Vagina (tissue), 2 donors: ENCODE results near the gene ACSL3. TPM values are rescaled to one million over a fixed set of nuclear protein-coding genes. Genes with fewer than 3 reads are reported as not detected.

ENCODE experiments used
- DNase-seq, 2 donors: peaks; one replicate each; pipeline ENCODE4 v3.0.0-alpha.2; 2017; ENCODE audit errors: extremely low spot score in 2 of 2
- H3K27ac ChIP-seq: fragments of 200-600 bp; sonication (generic); one replicate; pipeline ENCODE4 v1.5.1; 2019
- H3K27me3 ChIP-seq: fragments of 200-600 bp; sonication (generic); one replicate; pipeline ENCODE4 v1.5.1; 2019
- H3K36me3 ChIP-seq, 2 donors: fragments of 200-600 bp; sonication (generic); one replicate each; pipeline ENCODE4 v1.5.1; 2017 to 2019
- H3K4me1 ChIP-seq: fragments of 200-600 bp; sonication (generic); one replicate; pipeline ENCODE4 v1.5.1; 2019
- H3K4me3 ChIP-seq, 2 donors: fragments of 200-600 bp; sonication (generic); 1 replicate in 1 of 2; 2 replicates in 1 of 2; pipeline ENCODE4 v1.5.1; 2016 to 2019
- H3K9me3 ChIP-seq: fragments of 200-600 bp; sonication (generic); one replicate; pipeline ENCODE4 v1.5.1; 2019
- POLR2A ChIP-seq, 2 donors: fragments of 450-650 bp; IDR thresholded peaks; one replicate each; pipeline ENCODE4 v1.6.1; 2017; ENCODE audit warnings: antibody characterized with exemption in 2 of 2, mild to moderate bottlenecking in 2 of 2, moderate library complexity in 2 of 2
- POLR2AphosphoS5 ChIP-seq, 2 donors: sonication (generic); formaldehyde crosslinking; IDR thresholded peaks; one replicate each; pipeline ENCODE4 v1.9.0; 2017; ENCODE audit warnings: antibody characterized with exemption in 2 of 2, mild to moderate bottlenecking in 2 of 2, low read depth in 1 of 2; ENCODE audit not compliant: insufficient read depth in 1 of 2
- intact Hi-C: fragments of 100-400 bp; cut with DNase I; formaldehyde crosslinking; loops from one replicate; pipeline ENCODE4 v1.15.1; 2023
- total RNA-seq: library from RNA; depleted of rRNA; stranded (reverse); fragments of >200 nt; gene quantifications from one replicate; pipeline ENCODE4 v1.2.3, GENCODE V29; 2016
- TF ChIP-seq, protein P1 (sequence below), 3 experiments: fragments of 450-650 bp in 2 of 3; fragments of 200-600 bp in 1 of 3; sonication (generic) in 1 of 3; IDR thresholded peaks; one replicate each; pipeline ENCODE4 v1.5.1; 2017 to 2019; ENCODE audit warnings: antibody characterized with exemption in 3 of 3, mild to moderate bottlenecking in 2 of 3, moderate library complexity in 2 of 3

The ACSL3 gene
- total RNA-seq, 1 donor from 2014 or later: 60.4 TPM

GRCh38 chr2:222965555-222965954 lies 104.7 kb downstream of the ACSL3 start:
- Histone ChIP-seq H3K4me3 (no peak overlapping the region), H3K36me3 (no peaks in the 10 kb centered on the region), H3K4me1 (no peaks in the 10 kb centered on the region), H3K27ac (no peak overlapping the region), H3K27me3 (no peaks in the 10 kb centered on the region), H3K9me3 (no peaks in the 10 kb centered on the region)
- intact Hi-C loops: no loop called here
- TF ChIP-seq, protein P1, sequence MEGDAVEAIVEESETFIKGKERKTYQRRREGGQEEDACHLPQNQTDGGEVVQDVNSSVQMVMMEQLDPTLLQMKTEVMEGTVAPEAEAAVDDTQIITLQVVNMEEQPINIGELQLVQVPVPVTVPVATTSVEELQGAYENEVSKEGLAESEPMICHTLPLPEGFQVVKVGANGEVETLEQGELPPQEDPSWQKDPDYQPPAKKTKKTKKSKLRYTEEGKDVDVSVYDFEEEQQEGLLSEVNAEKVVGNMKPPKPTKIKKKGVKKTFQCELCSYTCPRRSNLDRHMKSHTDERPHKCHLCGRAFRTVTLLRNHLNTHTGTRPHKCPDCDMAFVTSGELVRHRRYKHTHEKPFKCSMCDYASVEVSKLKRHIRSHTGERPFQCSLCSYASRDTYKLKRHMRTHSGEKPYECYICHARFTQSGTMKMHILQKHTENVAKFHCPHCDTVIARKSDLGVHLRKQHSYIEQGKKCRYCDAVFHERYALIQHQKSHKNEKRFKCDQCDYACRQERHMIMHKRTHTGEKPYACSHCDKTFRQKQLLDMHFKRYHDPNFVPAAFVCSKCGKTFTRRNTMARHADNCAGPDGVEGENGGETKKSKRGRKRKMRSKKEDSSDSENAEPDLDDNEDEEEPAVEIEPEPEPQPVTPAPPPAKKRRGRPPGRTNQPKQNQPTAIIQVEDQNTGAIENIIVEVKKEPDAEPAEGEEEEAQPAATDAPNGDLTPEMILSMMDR (IDR thresholded peaks at IDR 0.05): no peak
- TF ChIP-seq POLR2AphosphoS5 (IDR thresholded peaks at IDR 0.05; ENCODE audit: insufficient read depth in 1 of 2, low read depth in 1 of 2): no peak
- no peak for TF ChIP-seq POLR2A (IDR thresholded peaks at IDR 0.05)
- no peak for DNase-seq

DNA sequence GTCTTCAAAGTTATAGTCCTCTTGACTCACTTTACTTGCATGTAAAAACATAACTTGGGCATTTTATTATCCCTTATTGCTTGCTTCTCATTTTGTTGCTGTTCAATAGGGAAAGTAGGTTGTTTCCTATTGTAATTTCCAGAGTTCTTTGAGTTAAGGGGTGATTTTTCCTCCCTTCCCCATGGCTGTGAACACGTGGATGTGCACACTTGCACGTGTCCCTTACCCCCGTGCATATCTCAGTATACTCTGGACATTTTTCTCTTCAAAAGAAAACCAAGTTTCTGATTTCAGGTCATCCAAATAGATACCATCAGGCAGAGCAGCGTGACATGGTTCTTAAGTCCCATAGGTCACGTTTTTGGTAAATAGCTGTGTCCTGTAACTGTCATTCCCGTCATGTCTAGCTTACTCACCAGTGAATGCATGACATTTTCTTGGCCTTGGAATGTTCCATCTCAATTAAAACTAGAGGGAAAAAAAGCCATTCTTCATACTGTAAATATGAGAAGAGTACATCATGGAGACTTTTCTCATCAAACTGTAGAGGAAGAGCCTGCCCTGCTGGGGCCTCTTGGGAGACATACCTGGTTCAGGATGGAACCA lies 107.8 kb downstream of the ACSL3 start:
- intact Hi-C loops: no loop called here
- Histone ChIP-seq H3K4me3 (no peak overlapping the region), H3K27me3 (no peaks in the 10 kb centered on the region), H3K36me3 (no peaks in the 10 kb centered on the region), H3K27ac (no peak overlapping the region), H3K4me1 (no peaks in the 10 kb centered on the region), H3K9me3 (no peaks in the 10 kb centered on the region)
- no peak for DNase-seq
- no peak for TF ChIP-seq POLR2AphosphoS5 (IDR thresholded peaks at IDR 0.05; ENCODE audit: insufficient read depth in 1 of 2, low read depth in 1 of 2)
- TF ChIP-seq, protein P1 (IDR thresholded peaks at IDR 0.05): no peak
- TF ChIP-seq POLR2A (IDR thresholded peaks at IDR 0.05): no peak

GRCh38 chr2:222969491-222969890 lies 108.7 kb downstream of the ACSL3 start:
- intact Hi-C loops: no loop called here
- Histone ChIP-seq H3K9me3 (no peaks in the 10 kb centered on the region), H3K27me3 (no peaks in the 10 kb centered on the region), H3K4me3 (no peak overlapping the region), H3K4me1 (no peaks in the 10 kb centered on the region), H3K27ac (no peak overlapping the region), H3K36me3 (no peaks in the 10 kb centered on the region)
- no peak for DNase-seq
- TF ChIP-seq, protein P1 (IDR thresholded peaks at IDR 0.05): no peak
- TF ChIP-seq POLR2A (IDR thresholded peaks at IDR 0.05) (no peak), POLR2AphosphoS5 (IDR thresholded peaks at IDR 0.05; ENCODE audit: insufficient read depth in 1 of 2, low read depth in 1 of 2) (no peak)

DNA sequence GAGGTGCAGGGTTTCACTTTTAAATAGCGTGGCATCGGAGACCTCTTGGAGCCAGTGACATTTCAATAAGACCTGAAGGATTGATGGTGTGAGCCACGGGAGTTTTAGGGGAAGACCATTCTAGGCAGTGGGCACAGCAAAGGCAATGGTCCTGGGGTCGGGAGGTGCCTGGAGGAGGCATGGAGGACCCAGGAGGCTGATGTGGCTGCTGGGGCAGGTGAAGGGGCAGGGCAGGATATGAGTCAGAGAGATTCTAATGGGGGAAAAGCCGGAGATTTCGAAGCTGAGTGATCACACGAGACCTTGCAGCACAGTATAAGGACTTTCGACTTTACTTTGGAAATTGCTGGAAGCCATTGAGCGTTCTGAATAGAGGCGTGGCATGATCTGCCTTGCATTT lies 111.6 kb downstream of the ACSL3 start:
- no peak overlapping the region for H3K27ac ChIP-seq
- DNase-seq: no peak
- H3K27me3 ChIP-seq: no peaks in the 10 kb centered on the region
- intact Hi-C loops: loop anchor here (10.0 kb wide), 1 partner anchor 132 kb away; no protein-coding TSS in a partner anchor
- no peaks in the 10 kb centered on the region for H3K9me3 ChIP-seq
- TF ChIP-seq, protein P1 (IDR thresholded peaks at IDR 0.05): no peak
- no peak for TF ChIP-seq POLR2AphosphoS5 (IDR thresholded peaks at IDR 0.05; ENCODE audit: insufficient read depth in 1 of 2, low read depth in 1 of 2)
- TF ChIP-seq POLR2A (IDR thresholded peaks at IDR 0.05): no peak
- no peaks in the 10 kb centered on the region for H3K36me3 ChIP-seq
- no peak overlapping the region for H3K4me3 ChIP-seq
- H3K4me1 ChIP-seq: no peaks in the 10 kb centered on the region

DNA sequence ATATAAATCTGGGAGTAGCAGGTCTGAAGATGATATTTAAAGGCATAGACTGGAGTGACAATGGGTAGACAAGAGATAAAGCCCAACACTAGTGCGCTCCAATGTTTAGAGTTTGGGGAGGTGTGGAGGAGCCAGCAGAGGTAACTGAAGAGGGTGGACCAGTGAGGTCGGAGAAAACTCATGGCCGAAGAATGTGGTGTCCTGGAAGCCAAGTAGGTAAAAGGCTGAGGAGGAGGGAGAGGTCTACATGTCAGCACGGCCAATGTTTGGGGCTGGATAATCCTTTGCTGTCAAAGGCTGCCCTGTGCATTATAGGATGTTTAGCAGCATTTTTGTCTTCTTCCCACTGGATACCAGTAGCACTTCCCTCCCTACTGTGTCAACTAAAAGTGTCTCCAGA lies 112.4 kb downstream of the ACSL3 start:
- Histone ChIP-seq H3K4me3 (no peak overlapping the region), H3K27me3 (no peaks in the 10 kb centered on the region), H3K9me3 (no peaks in the 10 kb centered on the region), H3K27ac (no peak overlapping the region), H3K36me3 (no peaks in the 10 kb centered on the region), H3K4me1 (no peaks in the 10 kb centered on the region)
- intact Hi-C loops: loop anchor here (10.0 kb wide), 1 partner anchor 132 kb away; no protein-coding TSS in a partner anchor
- DNase-seq: no peak
- TF ChIP-seq, protein P1 (IDR thresholded peaks at IDR 0.05): no peak
- no peak for TF ChIP-seq POLR2AphosphoS5 (IDR thresholded peaks at IDR 0.05; ENCODE audit: insufficient read depth in 1 of 2, low read depth in 1 of 2)
- TF ChIP-seq POLR2A (IDR thresholded peaks at IDR 0.05): no peak
